Activated CD4-positive, CD25-positive, alpha-beta regulatory T cell treated with anti-CD3 and anti-CD28 coated beads, Interleukin-2, amount 50 U/mL, for 16 hours (primary cell): Measurements from ENCODE around the gene COPS3.

ENCODE experiments used
- DNase-seq: peaks from one replicate; pipeline ENCODE4 v3.0.0-alpha.2; 2020; ENCODE audit warnings: low read depth, low spot score

COPS3 gene

GRCh38 chr17:17241656-17242055, 39.4 kb downstream of the COPS3 start:
- no peak for DNase-seq

GRCh38 chr17:17239832-17240231, 41.2 kb downstream of the COPS3 start:
- no peak for DNase-seq

GRCh38 chr17:17237026-17237799, 43.8 kb downstream of the COPS3 start, which contains the start of gene FLCN:
Gene FLCN, minus strand, starts transcription at chr17:17237168. Its CDS starts 9,031 bp downstream, at chr17:17228137.
- DNase-seq: peak; percentile 81

GRCh38 chr17:17236295-17237025, 44.6 kb downstream of the COPS3 start:
- no peak for DNase-seq

- DNase-seq: no peak
These were observed 45.6 kb downstream of the COPS3 start for GRCh38 chr17:17235212-17236174.

- DNase-seq: no peak
These were observed 48.8 kb downstream of the COPS3 start for GRCh38 chr17:17232303-17232621.

- DNase-seq: no peak
These were observed 49.3 kb downstream of the COPS3 start for GRCh38 chr17:17231621-17232302.

GRCh38 chr17:17229416-17230384, 51.3 kb downstream of the COPS3 start:
- no peak for DNase-seq

GRCh38 chr17:17228521-17229279, 52.3 kb downstream of the COPS3 start:
- DNase-seq: no peak

GRCh38 chr17:17227608-17228520, 53.2 kb downstream of the COPS3 start:
- no peak for DNase-seq

GRCh38 chr17:17226451-17227265, 54.4 kb downstream of the COPS3 start:
- DNase-seq: no peak

GRCh38 chr17:17225901-17226300, 55.1 kb downstream of the COPS3 start:
- no peak for DNase-seq

GRCh38 chr17:17224137-17224536, 56.9 kb downstream of the COPS3 start:
- no peak for DNase-seq

- DNase-seq: no peak
These were observed 57.3 kb downstream of the COPS3 start for GRCh38 chr17:17223736-17224135.

GRCh38 chr17:17221329-17221728, 59.7 kb downstream of the COPS3 start:
- DNase-seq: no peak

GRCh38 chr17:17220529-17220928, 60.5 kb downstream of the COPS3 start:
- DNase-seq: no peak

- no peak for DNase-seq
These were observed 63.1 kb downstream of the COPS3 start for GRCh38 chr17:17217995-17218394.
